Breast epithelium (tissue), 4 donors: Measurements from ENCODE around the gene SMIM28. TPM values are rescaled to one million over a fixed set of nuclear protein-coding genes. Genes with fewer than 3 reads are reported as not detected.

ENCODE experiments used
- DNase-seq, 2 donors: peaks; one replicate each; pipeline ENCODE4 v3.0.0-alpha.2; 2019; ENCODE audit warnings: low spot score in 2 of 2
- H3K27ac ChIP-seq, 2 donors: fragments of 200-600 bp; sonication (generic) in 1 of 2; one replicate each; pipeline ENCODE4 v1.5.1; 2016 to 2019; ENCODE audit warnings: mild to moderate bottlenecking in 1 of 2
- H3K27me3 ChIP-seq, 2 donors: fragments of 200-600 bp; sonication (generic) in 1 of 2; one replicate each; pipeline versions ENCODE4 v1.5.1 to v1.6.0; 2017 to 2019; ENCODE audit warnings: control low read depth in 1 of 2, mild to moderate bottlenecking in 1 of 2
- H3K36me3 ChIP-seq: fragments of 200-600 bp; one replicate; pipeline ENCODE4 v1.5.1; 2019
- H3K4me1 ChIP-seq, 2 donors: fragments of 200-600 bp; sonication (generic); one replicate each; pipeline ENCODE4 v1.5.1; 2016 to 2019; ENCODE audit warnings: control low read depth in 1 of 2
- H3K4me3 ChIP-seq, 3 donors: fragments of 200-600 bp; sonication (generic); 1 replicate in 2 of 3; 2 replicates in 1 of 3; pipeline ENCODE4 v1.5.1; 2016 to 2019; ENCODE audit warnings: mild to moderate bottlenecking in 3 of 3, moderate library complexity in 2 of 3
- H3K9me3 ChIP-seq, 2 donors: fragments of 200-600 bp; sonication (generic) in 1 of 2; one replicate each; pipeline ENCODE4 v1.5.1; 2016 to 2019; ENCODE audit warnings: control low read depth in 1 of 2
- POLR2A ChIP-seq: fragments of 450-650 bp; IDR thresholded peaks from one replicate; pipeline ENCODE4 v1.6.1; 2016; ENCODE audit warnings: antibody characterized with exemption, mild to moderate bottlenecking, moderate library complexity
- POLR2AphosphoS5 ChIP-seq, 3 donors: sonication (generic); formaldehyde crosslinking; IDR thresholded peaks; one replicate each; pipeline ENCODE4 v1.6.1; 2017; ENCODE audit warnings: antibody characterized with exemption in 3 of 3
- intact Hi-C: fragments of 100-400 bp; cut with DNase I; formaldehyde crosslinking; loops from one replicate; pipeline ENCODE4 v1.15.1; 2023; ENCODE audit warnings: low total_unique reads
- total RNA-seq, 3 donors: library from RNA; depleted of rRNA; stranded (reverse); fragments of >200 nt; gene quantifications; one replicate each; pipeline ENCODE4 v1.1.0, GENCODE V29; 2016
- TF ChIP-seq, protein P1 (sequence below), 3 donors: fragments of 450-650 bp; IDR thresholded peaks; one replicate each; pipeline ENCODE4 v1.5.1; 2016 to 2017; ENCODE audit warnings: antibody characterized with exemption in 3 of 3, mild to moderate bottlenecking in 3 of 3, moderate library complexity in 3 of 3

SMIM28 gene
- not detected for total RNA-seq

DNA sequence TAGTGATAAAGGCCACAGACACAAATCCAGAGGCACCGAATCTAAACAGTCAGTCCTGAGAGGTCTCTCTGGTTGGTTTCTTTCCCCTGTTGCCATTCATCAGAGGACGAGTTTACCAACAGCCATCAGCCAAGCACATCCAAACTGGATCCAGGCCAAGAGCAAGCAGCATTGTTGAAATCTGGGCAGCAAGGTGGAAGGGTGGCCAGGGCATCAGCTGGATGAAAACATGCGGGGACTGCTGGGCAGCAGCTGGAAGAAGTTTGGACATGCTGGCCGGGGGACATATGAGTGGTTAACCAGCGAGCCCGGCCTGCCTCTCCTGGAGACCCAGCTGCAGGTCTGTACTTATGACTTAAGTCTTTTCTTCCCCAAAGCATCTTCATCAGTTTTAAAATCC, at the start of gene SMIM28:
SMIM28 (plus strand) TSS at position 62 of the 400 bp plus-strand sequence; CDS start at position 230, 168 bp downstream.
- Histone ChIP-seq H3K9me3 (no peaks in the 10 kb centered on the region), H3K4me1 (no peaks in the 10 kb centered on the region), H3K27ac (no peak within 1 kb of the TSS), H3K36me3 (no peaks in the 10 kb centered on the region), H3K27me3 (no peaks in the 10 kb centered on the region), H3K4me3 (no peak within 1 kb of the TSS)
- DNase-seq: no peak
- intact Hi-C loops: no loop called here
- TF ChIP-seq POLR2A: no peak
- TF ChIP-seq, protein P1, sequence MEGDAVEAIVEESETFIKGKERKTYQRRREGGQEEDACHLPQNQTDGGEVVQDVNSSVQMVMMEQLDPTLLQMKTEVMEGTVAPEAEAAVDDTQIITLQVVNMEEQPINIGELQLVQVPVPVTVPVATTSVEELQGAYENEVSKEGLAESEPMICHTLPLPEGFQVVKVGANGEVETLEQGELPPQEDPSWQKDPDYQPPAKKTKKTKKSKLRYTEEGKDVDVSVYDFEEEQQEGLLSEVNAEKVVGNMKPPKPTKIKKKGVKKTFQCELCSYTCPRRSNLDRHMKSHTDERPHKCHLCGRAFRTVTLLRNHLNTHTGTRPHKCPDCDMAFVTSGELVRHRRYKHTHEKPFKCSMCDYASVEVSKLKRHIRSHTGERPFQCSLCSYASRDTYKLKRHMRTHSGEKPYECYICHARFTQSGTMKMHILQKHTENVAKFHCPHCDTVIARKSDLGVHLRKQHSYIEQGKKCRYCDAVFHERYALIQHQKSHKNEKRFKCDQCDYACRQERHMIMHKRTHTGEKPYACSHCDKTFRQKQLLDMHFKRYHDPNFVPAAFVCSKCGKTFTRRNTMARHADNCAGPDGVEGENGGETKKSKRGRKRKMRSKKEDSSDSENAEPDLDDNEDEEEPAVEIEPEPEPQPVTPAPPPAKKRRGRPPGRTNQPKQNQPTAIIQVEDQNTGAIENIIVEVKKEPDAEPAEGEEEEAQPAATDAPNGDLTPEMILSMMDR (IDR thresholded peaks at IDR 0.05): no peak
- no peak for TF ChIP-seq POLR2AphosphoS5 (IDR thresholded peaks at IDR 0.05)

DNA sequence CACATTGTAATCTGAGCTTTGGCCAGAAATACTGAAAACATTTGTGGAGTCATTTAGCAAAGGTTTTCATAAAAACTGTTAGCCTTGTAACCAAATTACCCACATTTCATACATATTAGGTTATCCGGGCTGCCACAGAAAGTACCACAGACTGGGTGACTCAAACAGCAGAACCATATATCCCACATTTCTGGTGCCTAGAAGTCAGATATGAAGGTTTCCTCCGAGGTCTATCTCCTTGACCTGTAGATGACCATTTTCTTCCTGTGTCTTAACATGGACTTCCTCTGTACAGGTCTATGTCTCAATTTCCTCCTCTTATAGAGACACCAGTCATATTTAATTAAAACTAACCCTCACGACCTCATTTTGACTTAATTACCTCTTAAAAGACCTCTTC, 49.5 kb upstream of the SMIM28 start:
- Histone ChIP-seq H3K4me1 (no peaks in the 10 kb centered on the region), H3K27me3 (no peaks in the 10 kb centered on the region), H3K27ac (no peak overlapping the region), H3K36me3 (no peaks in the 10 kb centered on the region), H3K9me3 (no peaks in the 10 kb centered on the region), H3K4me3 (no peak overlapping the region)
- intact Hi-C loops: no loop called here
- TF ChIP-seq POLR2AphosphoS5 (IDR thresholded peaks at IDR 0.05) (no peak), POLR2A (no peak)
- DNase-seq: no peak

DNA sequence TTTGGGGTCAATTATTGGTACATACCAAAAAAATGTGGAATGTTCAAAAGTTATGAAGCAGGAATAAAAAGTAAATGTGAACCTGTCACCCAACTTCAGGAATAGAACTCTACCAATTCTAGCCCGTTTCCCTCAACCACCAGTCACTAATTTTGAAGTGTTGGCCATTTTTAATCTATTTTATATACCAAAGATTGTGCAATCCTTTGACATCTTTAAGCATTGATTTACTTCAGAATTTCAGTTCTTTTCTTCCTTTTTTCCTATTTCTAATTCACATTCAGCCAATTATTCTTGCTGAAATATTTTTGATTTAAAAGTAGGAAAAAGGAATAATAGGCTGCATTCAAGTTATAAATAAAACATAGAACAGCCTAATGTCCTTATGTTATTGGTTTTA, 46.9 kb upstream of the SMIM28 start:
- H3K4me3 ChIP-seq: no peak overlapping the region
- H3K9me3 ChIP-seq: no peaks in the 10 kb centered on the region
- no peak for DNase-seq
- TF ChIP-seq, protein P1 (IDR thresholded peaks at IDR 0.05): no peak
- TF ChIP-seq POLR2A (no peak), POLR2AphosphoS5 (IDR thresholded peaks at IDR 0.05) (no peak)
- no peaks in the 10 kb centered on the region for H3K36me3 ChIP-seq
- no peaks in the 10 kb centered on the region for H3K4me1 ChIP-seq
- H3K27ac ChIP-seq: no peak overlapping the region
- intact Hi-C loops: no loop called here
- no peaks in the 10 kb centered on the region for H3K27me3 ChIP-seq

DNA sequence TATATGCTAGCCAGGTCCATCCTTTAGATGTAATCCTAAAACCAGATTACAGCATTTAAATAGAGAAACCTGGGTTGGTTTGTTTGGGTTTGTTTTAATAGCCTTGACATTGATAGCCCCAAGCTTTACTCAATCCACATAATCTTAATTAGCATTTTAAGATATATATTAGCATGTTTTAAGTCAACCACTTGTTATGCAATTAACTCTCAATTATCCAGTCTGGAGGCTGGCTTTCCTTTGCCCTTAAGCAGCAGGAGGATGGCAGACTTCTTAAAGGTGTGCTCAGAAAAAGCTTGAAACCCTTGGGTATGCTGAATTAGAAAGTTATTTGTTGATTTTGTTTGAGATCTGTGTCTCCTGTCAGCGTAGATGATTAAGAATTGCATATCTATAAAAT, 46.3 kb upstream of the SMIM28 start:
- Histone ChIP-seq H3K4me1 (no peaks in the 10 kb centered on the region), H3K36me3 (no peaks in the 10 kb centered on the region), H3K27me3 (no peaks in the 10 kb centered on the region), H3K4me3 (no peak overlapping the region), H3K27ac (no peak overlapping the region), H3K9me3 (no peaks in the 10 kb centered on the region)
- no peak for DNase-seq
- TF ChIP-seq POLR2AphosphoS5 (IDR thresholded peaks at IDR 0.05) (no peak), POLR2A (no peak)
- TF ChIP-seq, protein P1 (IDR thresholded peaks at IDR 0.05): no peak
- intact Hi-C loops: no loop called here

DNA sequence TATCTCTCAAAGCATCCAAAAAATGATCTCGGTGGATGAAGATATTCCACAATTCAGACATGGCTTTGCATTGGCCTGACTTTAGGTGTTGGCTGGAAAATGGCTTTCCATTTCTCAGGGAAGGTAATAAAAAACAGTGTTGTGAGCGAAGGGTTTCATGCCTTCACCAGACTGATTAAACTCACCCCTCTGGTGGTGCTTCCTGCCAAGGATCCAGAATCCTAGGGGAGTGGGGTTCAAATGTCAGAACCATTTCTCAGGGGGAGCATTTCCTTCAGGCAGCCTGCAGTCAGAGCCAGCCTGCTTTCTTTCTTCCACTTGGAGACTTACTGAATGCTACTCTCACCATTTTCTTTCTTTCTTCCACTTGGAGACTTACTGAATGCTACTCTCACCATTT, 45.7 kb upstream of the SMIM28 start:
- H3K4me1 ChIP-seq: no peaks in the 10 kb centered on the region
- no peak overlapping the region for H3K4me3 ChIP-seq
- no peaks in the 10 kb centered on the region for H3K9me3 ChIP-seq
- DNase-seq: no peak
- H3K27ac ChIP-seq: no peak overlapping the region
- TF ChIP-seq POLR2AphosphoS5 (IDR thresholded peaks at IDR 0.05) (no peak), POLR2A (no peak)
- TF ChIP-seq, protein P1 (IDR thresholded peaks at IDR 0.05): no peak
- H3K27me3 ChIP-seq: no peaks in the 10 kb centered on the region
- intact Hi-C loops: no loop called here
- H3K36me3 ChIP-seq: no peaks in the 10 kb centered on the region

DNA sequence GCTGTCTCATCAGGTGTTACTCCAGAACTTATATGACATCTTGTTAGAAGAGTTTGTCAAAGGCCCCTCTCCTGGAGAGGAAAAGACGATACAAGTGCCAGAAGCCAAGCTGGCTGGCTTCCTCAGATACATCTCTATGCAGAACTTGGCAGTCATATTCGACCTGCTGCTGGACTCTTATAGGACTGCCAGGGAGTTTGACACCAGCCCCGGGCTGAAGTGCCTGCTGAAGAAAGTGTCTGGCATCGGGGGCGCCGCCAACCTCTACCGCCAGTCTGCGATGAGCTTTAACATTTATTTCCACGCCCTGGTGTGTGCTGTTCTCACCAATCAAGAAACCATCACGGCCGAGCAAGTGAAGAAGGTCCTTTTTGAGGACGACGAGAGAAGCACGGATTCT, 43.7 kb upstream of the SMIM28 start:
- TF ChIP-seq POLR2A: no peak
- no peak for TF ChIP-seq POLR2AphosphoS5 (IDR thresholded peaks at IDR 0.05)
- TF ChIP-seq, protein P1 (IDR thresholded peaks at IDR 0.05): no peak
- DNase-seq: no peak
- Histone ChIP-seq H3K36me3 (no peaks in the 10 kb centered on the region), H3K4me1 (no peaks in the 10 kb centered on the region), H3K4me3 (no peak overlapping the region), H3K9me3 (no peaks in the 10 kb centered on the region), H3K27ac (no peak overlapping the region), H3K27me3 (no peaks in the 10 kb centered on the region)
- intact Hi-C loops: no loop called here
